Femur (tissue), 1 donor: ENCODE data around the gene ACTA1.
A peak's percentile ranks its signal among the peaks of the same experiment; 100 is the strongest.
"Not testable (repeated sequence)": the region's sequence is repeated elsewhere in the genome, so short reads cannot be mapped to it uniquely, and the experiment has no call there.

Source experiments
- DNase-seq: peaks from one replicate; pipeline ENCODE4 v3.0.0-alpha.2; 2017

The ACTA1 gene

GRCh38 chr1:229438021-229438420 lies 4.1 kb upstream of the ACTA1 start:
- DNase-seq = no peak

- no peak for DNase-seq
Measured at GRCh38 chr1:229437443-229437842, 3.5 kb upstream of the ACTA1 start.

- DNase-seq = peak; percentile 47
Measured at GRCh38 chr1:229436201-229436600, 2.3 kb upstream of the ACTA1 start.

- DNase-seq = peak; percentile 63
Measured at GRCh38 chr1:229434641-229435051, 752 bp upstream of the ACTA1 start.

GRCh38 chr1:229433364-229434004 lies 410 bp downstream of the ACTA1 start:
- DNase-seq = no peak

GRCh38 chr1:229432905-229433304 lies 989 bp downstream of the ACTA1 start:
- DNase-seq = no peak

GRCh38 chr1:229432116-229432461 lies 1.8 kb downstream of the ACTA1 start:
- no peak for DNase-seq

- DNase-seq = no peak
Measured at GRCh38 chr1:229431284-229432115, 2.4 kb downstream of the ACTA1 start.

- DNase-seq = peak; percentile 84
Measured at GRCh38 chr1:229430761-229431283, 3.1 kb downstream of the ACTA1 start.

GRCh38 chr1:229428256-229428655 lies 5.6 kb downstream of the ACTA1 start:
- no peak for DNase-seq

GRCh38 chr1:229427572-229427971 lies 6.3 kb downstream of the ACTA1 start:
- DNase-seq = no peak

GRCh38 chr1:229425564-229426159 lies 8.2 kb downstream of the ACTA1 start:
- DNase-seq = no peak

- no peak for DNase-seq
Measured at GRCh38 chr1:229420765-229421164, 13.1 kb downstream of the ACTA1 start.

GRCh38 chr1:229420224-229420623 lies 13.7 kb downstream of the ACTA1 start:
- DNase-seq = no peak

- DNase-seq = not testable (repeated sequence)
Measured at GRCh38 chr1:229418586-229418985, 15.3 kb downstream of the ACTA1 start.

- DNase-seq = not testable (repeated sequence)
Measured at GRCh38 chr1:229412810-229413209, 21.1 kb downstream of the ACTA1 start.

- no peak for DNase-seq
Measured at GRCh38 chr1:229412056-229412455, 21.8 kb downstream of the ACTA1 start.

GRCh38 chr1:229411434-229412055 lies 22.3 kb downstream of the ACTA1 start:
- DNase-seq = no peak

GRCh38 chr1:229410692-229411433 lies 23.0 kb downstream of the ACTA1 start:
- DNase-seq = peak; percentile 82

- no peak for DNase-seq
Measured at GRCh38 chr1:229410370-229410691, 23.6 kb downstream of the ACTA1 start.

- DNase-seq = peak; percentile 43
Measured at GRCh38 chr1:229409616-229410369, 24.1 kb downstream of the ACTA1 start.

GRCh38 chr1:229408458-229409037 lies 25.3 kb downstream of the ACTA1 start:
- peak; percentile 78 for DNase-seq
